GM18517 (cell line): ENCODE measurements around the gene NUBP2.

Source experiments
- ATAC-seq: cut with Tn5 transposase; IDR thresholded peaks from one replicate; pipeline ENCODE4 v1.9.1; 2021; ENCODE audit warnings: mild to moderate bottlenecking, moderate library complexity; ENCODE audit not compliant: unreplicated experiment

The NUBP2 gene

DNA sequence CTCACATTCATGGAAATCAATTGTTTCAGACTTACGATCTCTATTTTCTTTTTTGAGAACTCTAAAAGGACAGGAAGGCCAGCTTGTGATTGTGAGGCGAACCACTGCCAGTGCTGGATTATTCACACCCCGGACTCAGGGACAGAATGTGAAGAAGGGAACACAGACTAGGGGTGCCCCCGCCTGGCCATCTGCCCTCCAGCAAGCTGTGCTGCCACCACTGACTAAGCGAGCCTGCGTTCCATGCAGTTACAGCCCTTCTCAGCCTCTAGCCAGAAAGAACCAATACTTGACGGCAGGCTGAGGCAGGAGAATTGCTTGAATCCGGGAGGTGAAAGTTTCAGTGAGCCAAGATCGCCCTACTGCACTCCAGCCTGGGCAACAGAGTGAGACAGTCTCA is 41.1 kb downstream of the NUBP2 start:
- ATAC-seq = no peak

DNA sequence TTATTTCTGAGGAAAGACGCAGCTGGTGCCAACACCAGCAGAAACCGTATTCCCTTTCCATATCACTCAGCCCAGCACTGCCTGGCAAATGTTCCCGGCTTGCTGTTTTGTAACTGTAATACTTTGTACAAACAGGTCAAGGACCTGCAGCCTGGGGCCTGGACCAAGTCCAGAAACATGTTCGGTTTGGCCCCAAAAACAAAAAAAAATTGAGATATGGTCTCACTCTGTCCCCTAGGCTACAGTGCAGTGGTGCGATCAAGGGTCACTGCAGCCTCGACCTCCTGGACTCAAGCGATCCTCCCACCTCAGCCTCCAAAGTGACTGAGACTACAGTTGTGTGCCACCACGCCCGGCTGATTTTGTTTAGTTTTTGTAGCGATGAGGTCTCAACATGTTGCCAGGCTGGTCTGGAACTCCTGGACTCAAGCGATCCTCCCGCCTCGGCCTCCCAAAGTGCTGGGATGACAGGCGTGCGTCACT is 42.7 kb downstream of the NUBP2 start:
- no peak for ATAC-seq

DNA sequence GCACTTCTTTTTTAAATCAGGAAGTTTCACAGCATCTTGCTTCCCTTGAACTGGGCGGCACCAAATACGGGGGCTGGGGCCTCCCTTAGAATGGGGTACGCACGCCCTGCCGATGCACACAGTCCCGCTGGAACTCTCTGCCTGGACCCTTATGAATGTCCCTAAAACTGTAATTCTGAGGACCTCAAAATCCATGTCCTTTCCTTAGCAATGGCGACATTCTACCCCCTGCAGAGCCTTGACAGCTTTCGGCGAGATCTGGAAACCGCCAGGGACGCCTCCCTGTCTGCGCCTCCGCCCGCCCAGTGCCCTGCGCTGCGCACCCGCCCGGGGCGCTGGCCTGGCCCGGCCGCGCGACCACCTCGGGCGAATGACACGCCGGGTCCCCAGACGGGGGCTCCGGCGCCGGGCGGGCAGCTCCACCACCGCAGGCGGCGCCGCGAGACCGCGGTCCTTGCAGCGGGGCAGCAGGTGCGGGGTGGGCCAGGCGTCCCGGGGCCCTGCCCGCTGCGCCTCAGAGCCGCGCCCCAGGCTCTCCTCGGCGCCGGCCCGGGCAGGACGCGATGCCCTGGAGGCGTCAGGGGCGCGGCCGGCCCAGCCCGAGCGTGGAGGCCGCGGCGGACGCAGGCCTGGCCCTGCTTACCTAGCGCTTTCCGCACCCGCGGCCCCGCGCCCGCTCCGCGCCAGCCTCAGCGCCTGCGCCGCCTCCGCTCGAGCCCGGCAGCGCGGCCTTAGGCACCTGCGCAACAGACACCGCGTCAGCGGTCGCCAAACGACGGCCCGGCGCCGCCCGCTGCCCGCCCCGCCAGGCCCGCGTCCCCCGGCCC is 43.3 kb downstream of the NUBP2 start:
- ATAC-seq = peak; percentile 44

DNA sequence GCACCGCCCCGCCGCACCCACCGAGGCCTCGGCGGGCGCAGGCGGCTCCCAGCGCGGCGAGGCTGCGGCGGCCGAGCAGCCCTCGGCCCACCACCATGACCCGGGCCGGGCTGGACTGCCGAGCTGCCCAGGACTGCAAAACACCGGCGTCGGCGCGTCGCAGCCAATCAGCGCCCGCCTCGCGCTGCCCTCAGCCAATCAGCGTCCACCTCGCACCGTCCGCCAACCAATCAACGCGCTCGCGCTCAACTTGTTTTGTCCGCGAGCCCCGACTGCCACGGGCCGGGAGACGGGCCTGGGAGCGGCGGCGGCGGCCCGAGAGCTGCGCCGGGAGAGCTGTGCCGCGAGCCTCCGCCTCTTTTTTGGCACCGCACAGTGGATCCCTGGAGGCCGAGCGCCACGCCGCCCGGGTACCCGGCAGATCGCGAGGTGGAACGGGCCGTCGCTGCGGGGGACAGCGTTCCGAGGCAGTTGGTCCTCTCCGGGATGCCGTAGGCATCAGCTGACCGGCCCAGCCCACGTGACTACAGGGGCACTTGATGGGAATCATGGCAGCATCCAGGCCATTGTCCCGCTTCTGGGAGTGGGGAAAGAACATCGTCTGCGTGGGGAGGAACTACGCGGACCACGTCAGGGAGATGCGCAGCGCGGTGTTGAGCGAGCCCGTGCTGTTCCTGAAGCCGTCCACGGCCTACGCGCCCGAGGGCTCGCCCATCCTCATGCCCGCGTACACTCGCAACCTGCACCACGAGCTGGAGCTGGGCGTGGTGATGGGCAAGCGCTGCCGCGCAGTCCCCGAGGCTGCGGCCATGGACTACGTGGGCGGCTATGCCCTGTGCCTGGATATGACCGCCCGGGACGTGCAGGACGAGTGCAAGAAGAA is 44.2 kb downstream of the NUBP2 start, which contains the start of the genes FAHD1 and HAGH:
Gene FAHD1 (plus strand): TSS at position 516 of the 883 bp plus-strand sequence. CDS start 33 bp downstream, at position 549.
Gene HAGH (minus strand): TSS at position 135 of the 883 bp plus-strand sequence. CDS start 38 bp downstream, at position 97.
- ATAC-seq = peak; percentile 86

DNA sequence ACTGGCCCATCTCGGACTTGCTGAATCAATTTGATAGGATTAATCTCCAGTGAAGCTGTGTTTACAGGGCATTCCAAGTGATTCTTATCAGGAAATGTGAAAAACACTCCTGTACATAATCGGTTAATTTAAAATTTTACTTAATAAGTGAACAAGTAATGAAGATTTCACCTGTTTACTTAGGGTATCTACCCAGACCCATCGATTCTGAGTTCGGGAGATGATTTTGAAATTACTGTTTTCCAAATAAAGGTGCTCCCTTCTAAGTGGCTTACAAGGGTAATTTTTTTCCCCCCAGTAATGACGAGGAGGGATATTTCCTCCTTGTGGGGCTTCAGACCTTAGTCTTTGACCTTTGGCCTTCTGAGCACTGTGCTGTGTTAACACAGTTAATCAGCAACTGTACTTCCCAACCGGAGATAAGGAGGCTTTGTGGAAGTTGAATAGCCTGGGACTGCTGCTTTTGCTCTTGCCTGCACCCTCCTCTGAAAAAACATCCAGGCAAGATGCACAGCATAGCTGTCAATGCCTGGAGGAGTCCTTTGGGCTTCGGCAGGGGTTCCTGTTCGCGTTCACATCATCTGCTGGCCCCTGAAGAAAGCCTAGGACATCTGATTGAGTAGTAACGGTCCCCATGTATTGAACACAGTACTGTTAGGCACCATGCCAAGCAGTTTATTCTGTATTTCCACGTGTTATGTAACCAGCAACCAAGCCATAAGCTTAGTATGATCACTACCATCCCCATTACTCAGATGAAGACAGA is 46.1 kb downstream of the NUBP2 start:
- no peak for ATAC-seq

DNA sequence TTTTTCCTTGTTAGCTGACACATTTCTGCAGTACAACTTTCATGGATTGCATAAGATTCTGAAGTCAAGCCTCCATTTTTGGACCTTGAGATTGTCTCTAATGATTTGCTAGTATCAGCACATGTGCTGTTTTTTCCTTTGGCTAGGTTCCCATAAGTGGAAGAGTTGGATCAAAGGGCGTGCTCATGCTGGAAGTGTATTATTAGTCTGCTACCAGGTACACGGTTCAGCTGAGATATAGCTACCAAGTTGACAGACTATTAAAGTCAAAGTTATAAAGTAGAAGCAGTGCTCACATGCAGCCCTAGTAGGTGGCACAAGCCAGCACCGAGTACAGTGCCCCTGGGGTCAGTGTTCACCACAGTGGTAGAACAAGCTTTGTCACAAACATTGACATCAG is 47.5 kb downstream of the NUBP2 start:
- no peak for ATAC-seq

DNA sequence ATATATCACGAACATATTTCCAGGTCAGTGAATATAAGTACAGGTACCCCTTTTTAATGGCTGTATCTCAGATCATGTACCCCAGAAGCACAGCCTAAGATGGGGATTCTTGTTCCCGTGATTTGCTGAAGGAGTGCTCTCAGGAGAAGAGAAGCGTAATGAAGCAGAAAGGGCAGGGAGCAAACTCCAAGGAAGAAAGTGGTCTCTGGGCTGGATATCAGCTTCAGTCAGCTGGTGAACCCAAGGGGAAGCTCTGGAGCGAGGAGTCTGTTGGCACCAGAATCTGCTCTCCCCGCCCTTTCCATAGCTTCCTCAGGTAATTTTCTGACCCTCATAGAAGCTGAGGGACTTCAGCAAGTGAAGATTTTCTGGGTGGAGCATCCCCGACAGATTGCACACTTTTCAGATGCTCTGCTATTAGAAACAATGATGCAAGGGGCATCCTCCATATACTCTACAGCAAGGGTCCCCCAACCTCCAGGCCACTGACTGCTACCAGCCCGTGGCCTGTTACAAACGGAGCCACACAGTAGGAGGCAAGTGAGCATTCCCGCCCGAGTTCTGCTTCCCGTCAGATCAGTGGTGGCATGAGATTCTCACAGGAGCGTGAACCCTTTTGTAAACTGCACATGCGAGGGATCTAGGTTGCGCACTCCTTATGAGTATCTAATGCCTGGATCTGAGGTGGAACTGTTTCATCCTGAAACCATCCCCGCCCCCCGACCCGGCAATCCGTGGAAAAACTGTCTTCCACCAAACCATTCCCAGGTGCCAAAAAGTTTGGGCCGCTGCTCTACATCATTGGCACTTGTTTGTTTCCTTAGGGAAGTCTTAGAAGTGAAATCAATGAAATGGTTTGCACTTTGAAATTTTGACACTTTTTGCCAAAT is 48.7 kb downstream of the NUBP2 start:
- no peak for ATAC-seq

DNA sequence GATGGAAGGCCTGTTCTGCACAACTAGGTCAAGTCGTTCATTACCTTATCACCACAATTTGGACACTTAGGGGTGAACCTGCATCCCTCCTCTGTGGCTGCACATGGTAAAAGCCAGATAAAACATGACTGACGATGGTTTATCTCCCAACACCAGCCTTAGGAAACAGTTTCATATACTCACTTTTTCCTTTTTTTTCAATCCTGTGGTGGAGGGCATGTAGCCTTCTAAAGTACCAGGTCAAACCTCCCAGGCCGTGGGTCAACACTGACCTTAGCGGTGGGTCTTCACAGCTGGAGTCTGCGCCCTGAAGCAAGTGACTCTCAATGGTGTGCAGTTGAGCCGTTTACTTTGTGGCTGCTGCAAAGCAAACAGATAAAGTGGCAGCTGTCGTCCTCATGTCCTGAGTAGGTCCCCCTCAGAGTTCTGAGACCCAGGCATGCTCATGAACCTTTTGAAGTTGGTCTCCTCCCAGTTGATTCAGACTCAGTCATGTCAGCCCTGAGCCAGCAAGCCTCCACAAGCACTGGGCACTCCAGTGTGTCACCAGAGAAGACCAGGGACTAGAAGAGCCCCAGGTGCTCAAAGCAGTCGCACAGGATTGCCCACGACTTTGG is 50.2 kb downstream of the NUBP2 start:
- no peak for ATAC-seq

DNA sequence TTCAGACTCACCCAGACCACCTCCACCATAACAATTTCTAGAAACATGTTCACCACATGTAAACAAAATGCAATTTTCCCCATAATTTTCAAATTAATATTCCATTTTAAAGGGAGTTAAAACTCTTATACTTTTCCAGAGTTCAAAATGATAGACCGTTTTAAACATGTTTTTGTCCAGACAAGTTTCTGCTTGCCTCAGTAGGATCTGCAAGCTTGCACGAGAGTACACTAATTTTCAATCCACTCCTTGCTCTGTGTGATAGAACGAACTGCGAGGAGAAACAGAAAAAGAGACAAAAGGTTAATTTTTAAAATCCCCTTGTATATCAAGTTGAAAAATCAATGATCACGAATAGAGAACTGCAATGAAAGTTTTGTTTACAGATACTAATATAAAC is 51.3 kb downstream of the NUBP2 start:
- ATAC-seq = no peak
